CD4-positive, alpha-beta T cell (primary cell): ENCODE results near the gene HDDC3. TPM values are rescaled to one million over a fixed set of nuclear protein-coding genes. Genes with fewer than 3 reads are reported as not detected.
"Not testable (repeated sequence)": the region's sequence is repeated elsewhere in the genome, so short reads cannot be mapped to it uniquely, and the experiment has no call there.

ENCODE experiments used
- ATAC-seq: fragments of 200-7000 bp; cut with Tn5 transposase; one replicate; pipeline ENCODE4 v1.10.0; 2022; ENCODE audit warnings: mild to moderate bottlenecking; ENCODE audit not compliant: poor library complexity
- CTCF ChIA-PET: fragments of 350-600 bp; sonication (Branson Sonifier 250); formaldehyde crosslinking; loops from one replicate; lab custom pipeline; 2021; ENCODE audit warnings: antibody characterized with exemption, inconsistent platforms; lab: Charles Lee
- POLR2A ChIA-PET: fragments of 350-600 bp; sonication (Branson Sonifier 250); formaldehyde crosslinking; loops from one replicate; lab custom pipeline; 2021; ENCODE audit warnings: antibody characterized with exemption, inconsistent platforms; lab: Charles Lee
- DNase-seq, 14 experiments: peaks; one replicate each; pipeline ENCODE4 v3.0.0-alpha.2; 2013 to 2020; ENCODE audit warnings: mixed read lengths in 2 of 14
- H3K27ac ChIP-seq, 2 donors: one replicate each; pipeline versions ENCODE4 v1.5.1 to v1.7.0; 2013; ENCODE audit warnings: low read length in 2 of 2, low read depth in 1 of 2, mild to moderate bottlenecking in 1 of 2
- H3K27me3 ChIP-seq, 2 experiments: 1 replicate in 1 of 2; 2 replicates in 1 of 2; pipeline versions ENCODE4 v1.6.1 to v1.7.0; 2013; ENCODE audit warnings: low read length in 2 of 2, control low read depth in 1 of 2, mild to moderate bottlenecking in 1 of 2, moderate library complexity in 1 of 2; ENCODE audit not compliant: insufficient read depth in 2 of 2, control insufficient read depth in 1 of 2
- H3K36me3 ChIP-seq: one replicate; pipeline ENCODE4 v1.6.1; 2013; ENCODE audit warnings: low read length, control low read depth; ENCODE audit not compliant: insufficient read depth
- H3K4me1 ChIP-seq: one replicate; pipeline ENCODE4 v1.6.1; 2013; ENCODE audit warnings: low read length, control low read depth; ENCODE audit not compliant: insufficient read depth
- H3K4me3 ChIP-seq: one replicate; pipeline ENCODE4 v1.5.1; 2013; ENCODE audit warnings: mild to moderate bottlenecking, low read length, moderate library complexity
- H3K9me3 ChIP-seq, 2 experiments: 1 replicate in 1 of 2; 2 replicates in 1 of 2; pipeline versions ENCODE4 v1.6.1 to v1.7.0; 2013; ENCODE audit warnings: low read length in 2 of 2, mild to moderate bottlenecking in 2 of 2, control low read depth in 1 of 2, moderate library complexity in 1 of 2; ENCODE audit not compliant: control insufficient read depth in 1 of 2, insufficient read depth in 1 of 2
- H3K27ac Mint-ChIP-seq: one replicate; pipeline ENCODE4 v1.8.0; 2020; ENCODE audit warnings: mixed read lengths
- H3K27me3 Mint-ChIP-seq: one replicate; pipeline ENCODE4 v1.8.0; 2021; ENCODE audit warnings: mixed read lengths
- H3K36me3 Mint-ChIP-seq: one replicate; pipeline ENCODE4 v1.8.0; 2021; ENCODE audit warnings: low read depth, mixed read lengths
- H3K4me1 Mint-ChIP-seq: one replicate; pipeline ENCODE4 v1.8.0; 2021; ENCODE audit warnings: low read depth, mixed read lengths
- H3K4me3 Mint-ChIP-seq: one replicate; pipeline ENCODE4 v1.8.0; 2020; ENCODE audit warnings: mild to moderate bottlenecking, mixed read lengths
- H3K9me3 Mint-ChIP-seq: one replicate; pipeline ENCODE4 v1.8.0; 2020; ENCODE audit warnings: mixed read lengths
- intact Hi-C, 2 experiments: fragments of 100-400 bp; cut with DNase I in 1 of 2; cut with micrococcal nuclease in 1 of 2; formaldehyde crosslinking; loops; one replicate each; pipeline versions ENCODE4 v1.15.1 to v1.9.0; 2023 to 2025; cut with DNase I, micrococcal nuclease
- total RNA-seq, 174 experiments: library from RNA in 2 of 174; stranded (reverse) in 2 of 174; gene quantifications; one replicate each; pipeline ENCODE4 v1.2.3 and lab custom pipeline; 2021 to 2026
- TF ChIP-seq, protein P1 (sequence below): fragments of 200-600 bp; IDR thresholded peaks from one replicate; pipeline ENCODE4 v1.8.0; 2022; ENCODE audit warnings: antibody characterized with exemption, mild to moderate bottlenecking

Gene HDDC3
- total RNA-seq, 2 experiments from 2014 or later: 9.9 to 10.8 TPM

DNA sequence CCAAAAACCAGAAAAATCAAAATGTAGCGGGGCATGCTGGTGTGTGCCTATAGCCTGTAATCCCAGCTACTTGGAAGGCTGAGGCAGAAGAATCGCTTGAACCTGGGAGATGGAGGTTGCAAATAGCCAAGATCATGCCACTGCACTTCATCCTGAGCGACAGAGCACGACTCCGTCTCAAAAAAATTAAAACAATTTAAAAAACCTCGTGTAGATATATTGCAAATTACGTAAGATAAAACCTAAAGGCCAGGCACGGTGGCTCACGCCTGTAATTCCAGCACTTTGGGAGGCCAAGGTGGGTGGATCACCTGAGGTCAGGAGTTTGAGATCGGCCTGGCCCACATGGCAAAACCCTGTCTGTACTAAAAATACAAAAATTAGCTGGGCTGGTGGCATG lies 5.6 kb downstream of the HDDC3 start:
- H3K4me1 Mint-ChIP-seq: peaks cover 22% of the 10 kb centered on the region
- DNase-seq, H3K27ac Mint-ChIP-seq, H3K9me3 Mint-ChIP-seq, ATAC-seq, H3K4me3 ChIP-seq, H3K36me3 Mint-ChIP-seq, H3K27me3 Mint-ChIP-seq, H3K27ac ChIP-seq, CTCF ChIA-PET, H3K36me3 ChIP-seq, POLR2A ChIA-PET, H3K9me3 ChIP-seq, H3K27me3 ChIP-seq, intact Hi-C loops: not testable (repeated sequence)
- H3K4me1 ChIP-seq: peaks cover 26% of the 10 kb centered on the region
- peak overlapping the region; percentile 30 for H3K4me3 Mint-ChIP-seq

DNA sequence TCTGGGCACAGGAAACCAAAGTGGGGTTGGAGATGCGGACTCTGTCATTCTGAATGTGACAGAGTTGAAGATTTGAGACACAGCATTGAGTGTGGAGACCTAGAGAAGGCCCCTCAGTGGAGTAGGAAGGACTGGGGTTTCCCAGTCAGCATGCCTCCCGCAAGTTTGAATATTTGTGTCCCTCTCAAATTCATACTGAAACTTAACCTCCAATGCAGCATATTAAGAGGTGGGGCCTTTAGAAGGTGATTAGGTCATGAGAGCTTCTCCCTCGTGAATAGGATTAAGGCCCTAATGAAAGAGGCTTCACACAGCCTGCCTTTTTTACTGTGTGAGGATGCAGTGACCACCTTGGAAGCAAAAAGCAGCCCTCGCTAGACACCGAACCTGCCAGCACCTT lies 8.0 kb downstream of the HDDC3 start:
- no peak for ATAC-seq
- DNase-seq: no peak
- peaks cover 2% of the 10 kb centered on the region for H3K4me1 Mint-ChIP-seq
- ChIA-PET CTCF (no interaction called here), POLR2A (no interaction called here)
- Histone ChIP-seq H3K4me1 (peaks cover 4% of the 10 kb centered on the region), H3K4me3 (no peak overlapping the region), H3K36me3 (peaks cover 23% of the 10 kb centered on the region), H3K9me3 (no peaks in the 10 kb centered on the region), H3K27ac (no peak overlapping the region), H3K27me3 (no peaks in the 10 kb centered on the region)
- H3K36me3 Mint-ChIP-seq: peaks cover 20% of the 10 kb centered on the region
- no peaks in the 10 kb centered on the region for H3K9me3 Mint-ChIP-seq
- TF ChIP-seq, protein P1, sequence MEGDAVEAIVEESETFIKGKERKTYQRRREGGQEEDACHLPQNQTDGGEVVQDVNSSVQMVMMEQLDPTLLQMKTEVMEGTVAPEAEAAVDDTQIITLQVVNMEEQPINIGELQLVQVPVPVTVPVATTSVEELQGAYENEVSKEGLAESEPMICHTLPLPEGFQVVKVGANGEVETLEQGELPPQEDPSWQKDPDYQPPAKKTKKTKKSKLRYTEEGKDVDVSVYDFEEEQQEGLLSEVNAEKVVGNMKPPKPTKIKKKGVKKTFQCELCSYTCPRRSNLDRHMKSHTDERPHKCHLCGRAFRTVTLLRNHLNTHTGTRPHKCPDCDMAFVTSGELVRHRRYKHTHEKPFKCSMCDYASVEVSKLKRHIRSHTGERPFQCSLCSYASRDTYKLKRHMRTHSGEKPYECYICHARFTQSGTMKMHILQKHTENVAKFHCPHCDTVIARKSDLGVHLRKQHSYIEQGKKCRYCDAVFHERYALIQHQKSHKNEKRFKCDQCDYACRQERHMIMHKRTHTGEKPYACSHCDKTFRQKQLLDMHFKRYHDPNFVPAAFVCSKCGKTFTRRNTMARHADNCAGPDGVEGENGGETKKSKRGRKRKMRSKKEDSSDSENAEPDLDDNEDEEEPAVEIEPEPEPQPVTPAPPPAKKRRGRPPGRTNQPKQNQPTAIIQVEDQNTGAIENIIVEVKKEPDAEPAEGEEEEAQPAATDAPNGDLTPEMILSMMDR: no peak
- intact Hi-C loops: no loop called here
- H3K27me3 Mint-ChIP-seq: no peaks in the 10 kb centered on the region
- no peak overlapping the region for H3K27ac Mint-ChIP-seq
- H3K4me3 Mint-ChIP-seq: no peak overlapping the region

DNA sequence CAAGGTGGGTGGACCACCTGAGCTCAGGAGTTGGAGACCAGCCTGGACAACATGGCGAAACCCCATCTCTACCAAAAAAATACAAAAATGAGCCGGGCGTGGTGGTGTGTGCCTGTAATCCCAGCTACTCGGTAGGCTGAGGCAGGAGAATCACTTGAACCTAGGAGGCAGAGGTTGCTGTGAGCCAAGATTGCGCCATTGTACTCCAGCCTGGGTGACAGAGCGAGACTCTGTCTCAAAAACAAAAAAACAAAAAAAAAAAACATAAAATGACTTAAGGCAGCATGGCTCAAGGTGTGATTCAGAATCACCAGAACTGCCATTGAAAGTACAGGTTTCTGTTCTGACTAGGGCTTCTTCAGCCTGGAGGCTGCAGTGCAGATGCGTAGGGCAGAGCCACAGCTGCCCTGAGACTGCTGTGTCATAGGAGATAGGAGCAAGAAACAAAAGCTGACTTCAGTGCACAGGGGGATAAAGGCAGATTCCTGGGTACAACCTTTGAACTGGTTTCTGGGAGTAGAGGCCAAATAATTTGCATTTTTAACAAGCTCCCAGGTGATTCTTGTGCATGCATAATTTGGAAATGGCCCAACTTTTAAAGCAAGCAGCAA lies 9.5 kb downstream of the HDDC3 start:
- DNase-seq, H3K27ac ChIP-seq, H3K9me3 Mint-ChIP-seq, H3K4me1 ChIP-seq, H3K27me3 Mint-ChIP-seq, ATAC-seq, intact Hi-C loops, H3K27ac Mint-ChIP-seq, H3K4me1 Mint-ChIP-seq, H3K9me3 ChIP-seq, H3K4me3 Mint-ChIP-seq, H3K4me3 ChIP-seq, H3K27me3 ChIP-seq: not testable (repeated sequence)
- ChIA-PET CTCF (interaction anchor here (3.1 kb wide), 1 partner anchor 9 kb away, joined by 15 read pairs; the partner anchor contains the start of gene HDDC3), POLR2A (interaction anchor here (0.7 kb wide), 1 partner anchor 12 kb away, joined by 3 read pairs; the partner anchor contains the start of gene UNC45A)
- peaks cover 38% of the 10 kb centered on the region for H3K36me3 ChIP-seq
- peaks cover 33% of the 10 kb centered on the region for H3K36me3 Mint-ChIP-seq

DNA sequence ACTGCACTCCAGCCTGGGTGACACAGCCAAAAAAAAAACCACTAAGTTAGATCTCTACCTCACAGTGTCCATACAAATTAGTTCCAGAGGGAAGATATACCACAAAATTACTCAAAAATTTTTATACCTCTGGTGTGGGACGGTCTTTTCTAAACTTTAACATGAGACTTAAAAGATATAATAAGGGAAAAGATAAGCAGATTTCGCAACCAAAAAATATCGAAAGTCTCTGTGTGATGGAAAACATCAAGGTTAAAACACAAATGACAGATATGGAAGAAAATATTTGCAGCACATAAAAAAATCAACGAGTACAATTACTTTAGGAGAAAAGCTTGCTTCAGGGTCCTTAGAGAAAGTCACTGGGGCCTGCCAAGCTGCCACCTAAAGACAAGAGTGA lies 10.5 kb downstream of the HDDC3 start:
- TF ChIP-seq, protein P1: no peak
- ChIA-PET POLR2A (interaction anchor here (0.8 kb wide), 1 partner anchor 19 kb away, joined by 4 read pairs; the partner anchor contains the start of gene MAN2A2), CTCF (interaction anchor here (3.1 kb wide), 1 partner anchor 10 kb away, joined by 15 read pairs; the partner anchor contains the start of gene HDDC3)
- H3K4me3 Mint-ChIP-seq: no peak overlapping the region
- intact Hi-C loops: no loop called here
- H3K9me3 Mint-ChIP-seq: no peaks in the 10 kb centered on the region
- DNase-seq (no peak), ATAC-seq (no peak)
- Histone ChIP-seq H3K4me3 (no peak overlapping the region), H3K9me3 (no peaks in the 10 kb centered on the region), H3K4me1 (no peaks in the 10 kb centered on the region), H3K36me3 (peaks cover 47% of the 10 kb centered on the region), H3K27ac (no peak overlapping the region), H3K27me3 (no peaks in the 10 kb centered on the region)
- H3K4me1 Mint-ChIP-seq: no peaks in the 10 kb centered on the region
- H3K36me3 Mint-ChIP-seq: peaks cover 42% of the 10 kb centered on the region
- H3K27ac Mint-ChIP-seq: no peak overlapping the region
- H3K27me3 Mint-ChIP-seq: no peaks in the 10 kb centered on the region
